Kidney (tissue), 22 donors: ENCODE results near the gene CDK1. TPM values are rescaled to one million over a fixed set of nuclear protein-coding genes. Genes with fewer than 3 reads are reported as not detected.

ENCODE experiments used
- DNase-seq, 5 donors: peaks; one replicate each; pipeline ENCODE4 v3.0.0-alpha.2; 2013 to 2020
- FAIRE-seq: peaks from 2 replicates; lab custom pipeline; 2012; peaks lifted over from hg19 to GRCh38; lab: Jason Lieb, UNC
- H3K27ac ChIP-seq, 2 donors: one replicate each; pipeline ENCODE4 v1.7.0; 2013; ENCODE audit warnings: low read depth in 2 of 2, low read length in 2 of 2, inconsistent platforms in 1 of 2
- H3K27me3 ChIP-seq: one replicate; pipeline ENCODE4 v1.7.1; 2013; ENCODE audit warnings: low read length, inconsistent platforms; ENCODE audit not compliant: control insufficient read depth, insufficient read depth
- H3K36me3 ChIP-seq, 3 donors: one replicate each; pipeline versions ENCODE4 v1.7.0 to v1.7.1; 2013; ENCODE audit warnings: low read length in 3 of 3, control low read depth in 1 of 3, inconsistent platforms in 1 of 3; ENCODE audit not compliant: insufficient read depth in 3 of 3, control insufficient read depth in 2 of 3
- H3K4me1 ChIP-seq, 3 donors: one replicate each; pipeline versions ENCODE4 v1.7.0 to v1.7.1; 2013; ENCODE audit warnings: low read length in 3 of 3, inconsistent platforms in 1 of 3, low read depth in 1 of 3; ENCODE audit not compliant: control insufficient read depth in 2 of 3, insufficient read depth in 2 of 3
- H3K4me3 ChIP-seq, 3 donors: one replicate each; pipeline versions ENCODE4 v1.7.0 to v1.8.1; 2013; ENCODE audit warnings: low read length in 3 of 3, control low read depth in 1 of 3, inconsistent platforms in 1 of 3
- H3K9ac ChIP-seq, 3 donors: one replicate each; pipeline versions ENCODE4 v1.7.0 to v1.7.1; 2013; ENCODE audit warnings: low read length in 3 of 3, control low read depth in 1 of 3, inconsistent platforms in 1 of 3
- H3K9me3 ChIP-seq, 3 donors: one replicate each; pipeline versions ENCODE4 v1.7.0 to v1.7.1; 2013; ENCODE audit warnings: low read length in 3 of 3, control low read depth in 1 of 3, inconsistent platforms in 1 of 3; ENCODE audit not compliant: control insufficient read depth in 2 of 3, insufficient read depth in 1 of 3
- CTCF ChIP-seq: IDR thresholded peaks from 3 replicates; pipeline ENCODE4 v1.5.1; 2012; ENCODE audit warnings: mild to moderate bottlenecking, moderate library complexity, borderline replicate concordance; ENCODE audit not compliant: insufficient read depth; ENCODE audit errors: extremely low read depth
- intact Hi-C: fragments of 100-400 bp; cut with DNase I; formaldehyde crosslinking; loops from one replicate; pipeline ENCODE4 v1.11.1; 2022
- long read RNA-seq, 10 donors: library from polyadenylated mRNA in 1 of 10; unstranded in 1 of 10; transcript quantifications; one replicate each; pipeline ENCODE4 v2.0.0 and lab custom pipeline, GENCODE V29; 2021 to 2026
- polyA plus RNA-seq: library from polyadenylated mRNA; stranded (reverse); fragments of 350-450 nt; fragmentation: Illumina TruSeq; extraction: RNeasy Lipid Tissue Mini Kit (QIAGEN cat#74804); gene quantifications from one replicate; pipeline ENCODE4 v1.2.3, GENCODE V29; 2014; ENCODE audit warnings: low read depth, low replicate concordance; ENCODE audit not compliant: insufficient read depth
- total RNA-seq: library from RNA; stranded (reverse); fragmentation: NEBNext Ultra II Directional; extraction: Animal tissue kit (Norgen Biotek cat#: 25700); gene quantifications from one replicate; pipeline ENCODE4 v1.2.1, GENCODE V29; 2021
- donor health status: control.
- donor health status: control.
- donor health status: control.
- donor health status: control.
- donor health status: control.
- donor health status: DM: yes; HTN: yes; CAD: no.
- donor health status: Normal renal cell carcinoma (clear cell type).

CDK1 gene
- total RNA-seq (3.3 TPM), polyA plus RNA-seq (3.1 TPM)
- long read RNA-seq, donor 1, transcript CDK1-203 (8 exons, 1,913 nt) = major isoform, 20 of 54 reads
- long read RNA-seq, donor 1, partial matches to known transcripts = 27 of 54 reads
- long read RNA-seq, donor 1, other reads (novel, unspliced or antisense) = 6 of 54 reads
- long read RNA-seq, donor 2, transcript CDK1-203 (8 exons, 1,913 nt) = major isoform, 16 of 47 reads
- long read RNA-seq, donor 2, partial matches to known transcripts = 30 of 47 reads
- long read RNA-seq, donor 2, other reads (novel, unspliced or antisense) = 0 of 47 reads
- long read RNA-seq, donor 3, transcript CDK1-203 (8 exons, 1,913 nt) = major isoform, 7 of 30 reads
- long read RNA-seq, donor 3, partial matches to known transcripts = 23 of 30 reads
- long read RNA-seq, donor 3, other reads (novel, unspliced or antisense) = 0 of 30 reads
- long read RNA-seq, donor 4, transcript CDK1-203 (8 exons, 1,913 nt) = major isoform, 16 of 60 reads
- long read RNA-seq, donor 4, partial matches to known transcripts = 44 of 60 reads
- long read RNA-seq, donor 4, other reads (novel, unspliced or antisense) = 0 of 60 reads
- long read RNA-seq, donor 5, partial matches to known transcripts = 0 of 2 reads
- long read RNA-seq, donor 5, other reads (novel, unspliced or antisense) = 0 of 2 reads
- long read RNA-seq, donor 6, transcript CDK1-203 (8 exons, 1,913 nt) = major isoform, 43 of 99 reads
- long read RNA-seq, donor 6, partial matches to known transcripts = 53 of 99 reads
- long read RNA-seq, donor 6, other reads (novel, unspliced or antisense) = 0 of 99 reads
- long read RNA-seq, donor 7, partial matches to known transcripts = 0 of 1 reads
- long read RNA-seq, donor 7, other reads (novel, unspliced or antisense) = 1 of 1 reads
- long read RNA-seq, donor 8, transcript CDK1-203 (8 exons, 1,913 nt) = major isoform, 27 of 49 reads
- long read RNA-seq, donor 8, partial matches to known transcripts = 15 of 49 reads
- long read RNA-seq, donor 8, other reads (novel, unspliced or antisense) = 6 of 49 reads
- long read RNA-seq, donor 9, transcript CDK1-203 (8 exons, 1,913 nt) = major isoform, 9 of 9 reads
- long read RNA-seq, donor 9, partial matches to known transcripts = 0 of 9 reads
- long read RNA-seq, donor 9, other reads (novel, unspliced or antisense) = 0 of 9 reads
- long read RNA-seq, donor 10, transcript CDK1-203 (8 exons, 1,913 nt) = major isoform, 9 of 25 reads
- long read RNA-seq, donor 10, partial matches to known transcripts = 16 of 25 reads
- long read RNA-seq, donor 10, other reads (novel, unspliced or antisense) = 0 of 25 reads

- H3K27me3 ChIP-seq = no peaks in the 10 kb centered on the region
- H3K4me1 ChIP-seq = peaks cover 0 to 3% (median 0%) of the 10 kb centered on the region in 3 donors
- no peaks in the 10 kb centered on the region for H3K36me3 ChIP-seq
- TF ChIP-seq CTCF = no peak
- H3K9ac ChIP-seq = peak within 1 kb of the TSS; percentile 59 to 89 (median 70)
- peak within 1 kb of the TSS; percentile 66 to 81 (median 79) for H3K4me3 ChIP-seq
- no peaks in the 10 kb centered on the region for H3K9me3 ChIP-seq
- no peak within 1 kb of the TSS for H3K27ac ChIP-seq
- DNase-seq (peak; percentile 97 to 100 (median 99)), FAIRE-seq (peak; percentile 99)
- intact Hi-C loops = no loop called here
These were observed at the start of gene CDK1 for GRCh38 chr10:60778214-60778970. CDK1 (plus strand) TSS chr10:60778478; CDS start chr10:60780166, 1,688 bp downstream.

- DNase-seq (no peak), FAIRE-seq (no peak)
- Histone ChIP-seq H3K4me3 (no peak overlapping the region), H3K9me3 (no peaks in the 10 kb centered on the region), H3K4me1 (peaks cover 0 to 7% (median 0%) of the 10 kb centered on the region in 3 donors), H3K9ac (no peak overlapping the region), H3K27ac (no peak overlapping the region), H3K36me3 (no peaks in the 10 kb centered on the region), H3K27me3 (peaks cover 7% of the 10 kb centered on the region)
- no peak for TF ChIP-seq CTCF
- intact Hi-C loops = no loop called here
These were observed 49.2 kb upstream of the CDK1 start for GRCh38 chr10:60729106-60729505.
